WTC11 (cell line): Measurements from ENCODE around the gene ST3GAL6. TPM values are rescaled to one million over a fixed set of nuclear protein-coding genes. Genes with fewer than 3 reads are reported as not detected.

Experiments used
- ATAC-seq: fragments of 200-7000 bp; cut with Tn5 transposase; 2 replicates; pipeline ENCODE4 v1.10.0; 2021; ENCODE audit warnings: mild to moderate bottlenecking, moderate library complexity
- CTCF ChIA-PET: fragments of 300-600 bp; sonication (Branson Sonifier 250); formaldehyde crosslinking; loops from one replicate; lab custom pipeline; 2021; ENCODE audit warnings: antibody characterized with exemption; lab: Charles Lee
- POLR2A ChIA-PET: fragments of 350-600 bp; sonication (Branson Sonifier 250); formaldehyde crosslinking; loops from one replicate; lab custom pipeline; 2021; ENCODE audit warnings: antibody characterized with exemption; lab: Charles Lee
- DNase-seq: peaks from one replicate; pipeline ENCODE4 v3.0.0; 2021; ENCODE audit warnings: low spot score
- H3K27ac Mint-ChIP-seq: 2 replicates; pipeline ENCODE4 v1.8.0; 2021; ENCODE audit warnings: mixed read lengths
- H3K27me3 Mint-ChIP-seq: 2 replicates; pipeline ENCODE4 v1.8.0; 2021; ENCODE audit warnings: low read depth, mild to moderate bottlenecking, moderate library complexity, mixed read lengths
- H3K36me3 Mint-ChIP-seq: 2 replicates; pipeline ENCODE4 v1.8.0; 2021; ENCODE audit warnings: mixed read lengths
- H3K4me1 Mint-ChIP-seq: 2 replicates; pipeline ENCODE4 v1.8.0; 2022; ENCODE audit warnings: mixed read lengths
- H3K4me3 Mint-ChIP-seq: 2 replicates; pipeline ENCODE4 v1.8.0; 2021; ENCODE audit warnings: mild to moderate bottlenecking, moderate library complexity, mixed read lengths
- H3K9me3 Mint-ChIP-seq: 2 replicates; pipeline ENCODE4 v1.8.0; 2021; ENCODE audit warnings: mixed read lengths
- ELF4 ChIP-seq: sonication (generic); formaldehyde crosslinking; IDR thresholded peaks from 2 replicates; pipeline ENCODE4 v1.8.1; 2022; ENCODE audit warnings: low read depth, mild to moderate bottlenecking, moderate library complexity, missing genetic modification reagents
- ESRRA ChIP-seq: sonication (generic); formaldehyde crosslinking; IDR thresholded peaks from 2 replicates; pipeline ENCODE4 v1.8.1; 2022; ENCODE audit warnings: mild to moderate bottlenecking, missing genetic modification reagents, borderline replicate concordance
- FOXK1 ChIP-seq: sonication (generic); formaldehyde crosslinking; IDR thresholded peaks from 2 replicates; pipeline ENCODE4 v1.8.0; 2022; ENCODE audit warnings: mild to moderate bottlenecking, moderate library complexity, missing genetic modification reagents
- HMGA2 ChIP-seq: fragments of 250-450 bp; sonication (Bioruptor Pico); IDR thresholded peaks from 2 replicates; pipeline ENCODE4 v1.4.0; 2021; ENCODE audit warnings: mild to moderate bottlenecking, moderate library complexity
- MXD4 ChIP-seq: fragments of 250-450 bp; sonication (Bioruptor Pico); IDR thresholded peaks from 2 replicates; pipeline ENCODE4 v1.8.0; 2021; ENCODE audit warnings: mild to moderate bottlenecking, moderate library complexity, borderline replicate concordance
- NFE2L1 ChIP-seq: sonication (generic); formaldehyde crosslinking; IDR thresholded peaks from 2 replicates; pipeline ENCODE4 v1.8.1; 2023; ENCODE audit warnings: missing genetic modification reagents
- RELA ChIP-seq: sonication (generic); formaldehyde crosslinking; IDR thresholded peaks from 2 replicates; pipeline ENCODE4 v1.8.1; 2022; ENCODE audit warnings: missing genetic modification reagents, mild to moderate bottlenecking, borderline replicate concordance
- SMAD3 ChIP-seq: sonication (generic); formaldehyde crosslinking; IDR thresholded peaks from 2 replicates; pipeline ENCODE4 v1.8.0; 2022; ENCODE audit warnings: missing genetic modification reagents, mild to moderate bottlenecking, borderline replicate concordance
- TP53 ChIP-seq: sonication (generic); formaldehyde crosslinking; IDR thresholded peaks from 2 replicates; pipeline ENCODE4 v1.8.1; 2023; ENCODE audit warnings: mild to moderate bottlenecking, missing genetic modification reagents
- ZNF232 ChIP-seq: sonication (generic); formaldehyde crosslinking; IDR thresholded peaks from 2 replicates; pipeline ENCODE4 v1.8.0; 2022; ENCODE audit warnings: mild to moderate bottlenecking, missing genetic modification reagents
- total RNA-seq: library from RNA; stranded (reverse); gene quantifications from 3 replicates; pipeline ENCODE4 v1.2.3, GENCODE V29; 2021
- TF ChIP-seq, protein P1 (sequence below): sonication (generic); formaldehyde crosslinking; IDR thresholded peaks from 2 replicates; pipeline ENCODE4 v1.8.0; 2023; ENCODE audit warnings: mild to moderate bottlenecking, missing genetic modification reagents
- TF ChIP-seq, protein P2 (sequence below): fragments of 250-450 bp; sonication (Bioruptor Pico); IDR thresholded peaks from 2 replicates; pipeline ENCODE4 v1.9.0; 2021; ENCODE audit warnings: moderate library complexity, mild to moderate bottlenecking, inconsistent platforms, borderline replicate concordance
- TF ChIP-seq, protein P3 (sequence below): sonication (generic); formaldehyde crosslinking; IDR thresholded peaks from 2 replicates; pipeline ENCODE4 v1.8.1; 2022; ENCODE audit warnings: low read depth, missing genetic modification reagents, borderline replicate concordance
- TF ChIP-seq, protein P4 (sequence below): sonication (generic); formaldehyde crosslinking; conservative IDR thresholded peaks from 2 replicates; pipeline ENCODE4 v1.8.1; 2022; ENCODE audit warnings: mild to moderate bottlenecking, missing genetic modification reagents
- TF ChIP-seq, protein P5 (sequence below): sonication (generic); formaldehyde crosslinking; IDR thresholded peaks from 2 replicates; pipeline ENCODE4 v1.8.0; 2022; ENCODE audit warnings: mild to moderate bottlenecking, missing genetic modification reagents
- TF ChIP-seq, protein P6 (sequence below): fragments of 250-450 bp; sonication (Bioruptor Pico); IDR thresholded peaks from 2 replicates; pipeline ENCODE4 v1.9.0; 2021; ENCODE audit warnings: mild to moderate bottlenecking
- TF ChIP-seq, protein P7 (sequence below): sonication (generic); formaldehyde crosslinking; IDR thresholded peaks from 2 replicates; pipeline ENCODE4 v1.8.1; 2023; ENCODE audit warnings: mild to moderate bottlenecking, missing genetic modification reagents, borderline replicate concordance
- TF ChIP-seq, protein P8 (sequence below): sonication (generic); formaldehyde crosslinking; conservative IDR thresholded peaks from 2 replicates; pipeline ENCODE4 v1.8.1; 2023; ENCODE audit warnings: mild to moderate bottlenecking, low read depth, missing genetic modification reagents, moderate library complexity
- TF ChIP-seq, protein P9 (sequence below): sonication (generic); formaldehyde crosslinking; IDR thresholded peaks from 2 replicates; pipeline ENCODE4 v1.8.1; 2023; ENCODE audit warnings: mild to moderate bottlenecking, moderate library complexity, missing genetic modification reagents

ST3GAL6 gene
- total RNA-seq, 1 experiment from 2014 or later, result 8.1 TPM

DNA sequence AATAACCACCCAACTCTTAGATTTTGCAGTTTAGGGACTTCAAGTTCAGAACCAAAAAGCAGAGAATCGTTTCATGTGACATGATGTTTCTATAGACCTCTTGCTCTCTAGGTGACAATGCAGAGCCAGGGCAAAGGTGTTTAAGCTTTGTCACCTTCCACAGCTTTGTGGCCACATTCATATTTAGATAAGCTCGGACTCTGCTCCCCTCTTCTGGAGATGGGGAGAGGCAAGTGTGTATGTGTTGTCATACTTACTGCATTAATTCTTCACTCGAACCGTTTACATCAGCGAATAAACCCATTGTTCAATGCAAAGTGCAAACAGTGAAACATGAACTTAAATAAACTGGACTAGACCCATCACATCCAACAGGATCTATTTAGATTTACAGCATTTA lies 33.2 kb downstream of the ST3GAL6 start:
- Mint-ChIP-seq H3K9me3 (no peaks in the 10 kb centered on the region), H3K27me3 (no peaks in the 10 kb centered on the region), H3K27ac (no peak overlapping the region), H3K4me1 (peaks cover 4% of the 10 kb centered on the region; the same call in 1 of the 2 replicates), H3K4me3 (no peak overlapping the region), H3K36me3 (peaks cover 20% of the 10 kb centered on the region)
- no peak for DNase-seq
- ChIA-PET POLR2A (no interaction called here), CTCF (no interaction called here)
- ATAC-seq, result no peak
- TF ChIP-seq, protein P1, sequence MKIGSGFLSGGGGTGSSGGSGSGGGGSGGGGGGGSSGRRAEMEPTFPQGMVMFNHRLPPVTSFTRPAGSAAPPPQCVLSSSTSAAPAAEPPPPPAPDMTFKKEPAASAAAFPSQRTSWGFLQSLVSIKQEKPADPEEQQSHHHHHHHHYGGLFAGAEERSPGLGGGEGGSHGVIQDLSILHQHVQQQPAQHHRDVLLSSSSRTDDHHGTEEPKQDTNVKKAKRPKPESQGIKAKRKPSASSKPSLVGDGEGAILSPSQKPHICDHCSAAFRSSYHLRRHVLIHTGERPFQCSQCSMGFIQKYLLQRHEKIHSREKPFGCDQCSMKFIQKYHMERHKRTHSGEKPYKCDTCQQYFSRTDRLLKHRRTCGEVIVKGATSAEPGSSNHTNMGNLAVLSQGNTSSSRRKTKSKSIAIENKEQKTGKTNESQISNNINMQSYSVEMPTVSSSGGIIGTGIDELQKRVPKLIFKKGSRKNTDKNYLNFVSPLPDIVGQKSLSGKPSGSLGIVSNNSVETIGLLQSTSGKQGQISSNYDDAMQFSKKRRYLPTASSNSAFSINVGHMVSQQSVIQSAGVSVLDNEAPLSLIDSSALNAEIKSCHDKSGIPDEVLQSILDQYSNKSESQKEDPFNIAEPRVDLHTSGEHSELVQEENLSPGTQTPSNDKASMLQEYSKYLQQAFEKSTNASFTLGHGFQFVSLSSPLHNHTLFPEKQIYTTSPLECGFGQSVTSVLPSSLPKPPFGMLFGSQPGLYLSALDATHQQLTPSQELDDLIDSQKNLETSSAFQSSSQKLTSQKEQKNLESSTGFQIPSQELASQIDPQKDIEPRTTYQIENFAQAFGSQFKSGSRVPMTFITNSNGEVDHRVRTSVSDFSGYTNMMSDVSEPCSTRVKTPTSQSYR (CRISPR knock-in tag), result no peak
- TF ChIP-seq ELF4 (no peak), NFE2L1 (CRISPR knock-in tag) (no peak), RELA (no peak), ESRRA (CRISPR knock-in tag) (no peak), SMAD3 (no peak), HMGA2 (CRISPR knock-in tag) (no peak), FOXK1 (CRISPR knock-in tag) (no peak), MXD4 (no peak), ZNF232 (CRISPR knock-in tag) (no peak), TP53 (CRISPR knock-in tag) (no peak)
- TF ChIP-seq, protein P2, sequence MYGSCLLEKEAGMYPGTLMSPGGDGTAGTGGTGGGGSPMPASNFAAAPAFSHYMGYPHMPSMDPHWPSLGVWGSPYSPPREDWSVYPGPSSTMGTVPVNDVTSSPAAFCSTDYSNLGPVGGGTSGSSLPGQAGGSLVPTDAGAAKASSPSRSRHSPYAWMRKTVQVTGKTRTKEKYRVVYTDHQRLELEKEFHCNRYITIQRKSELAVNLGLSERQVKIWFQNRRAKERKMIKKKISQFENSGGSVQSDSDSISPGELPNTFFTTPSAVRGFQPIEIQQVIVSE (CRISPR knock-in tag), result no peak
- TF ChIP-seq, protein P3, sequence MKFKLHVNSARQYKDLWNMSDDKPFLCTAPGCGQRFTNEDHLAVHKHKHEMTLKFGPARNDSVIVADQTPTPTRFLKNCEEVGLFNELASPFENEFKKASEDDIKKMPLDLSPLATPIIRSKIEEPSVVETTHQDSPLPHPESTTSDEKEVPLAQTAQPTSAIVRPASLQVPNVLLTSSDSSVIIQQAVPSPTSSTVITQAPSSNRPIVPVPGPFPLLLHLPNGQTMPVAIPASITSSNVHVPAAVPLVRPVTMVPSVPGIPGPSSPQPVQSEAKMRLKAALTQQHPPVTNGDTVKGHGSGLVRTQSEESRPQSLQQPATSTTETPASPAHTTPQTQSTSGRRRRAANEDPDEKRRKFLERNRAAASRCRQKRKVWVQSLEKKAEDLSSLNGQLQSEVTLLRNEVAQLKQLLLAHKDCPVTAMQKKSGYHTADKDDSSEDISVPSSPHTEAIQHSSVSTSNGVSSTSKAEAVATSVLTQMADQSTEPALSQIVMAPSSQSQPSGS (CRISPR knock-in tag), result no peak
- TF ChIP-seq, protein P4, sequence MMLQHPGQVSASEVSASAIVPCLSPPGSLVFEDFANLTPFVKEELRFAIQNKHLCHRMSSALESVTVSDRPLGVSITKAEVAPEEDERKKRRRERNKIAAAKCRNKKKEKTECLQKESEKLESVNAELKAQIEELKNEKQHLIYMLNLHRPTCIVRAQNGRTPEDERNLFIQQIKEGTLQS, result no peak
- TF ChIP-seq, protein P5, sequence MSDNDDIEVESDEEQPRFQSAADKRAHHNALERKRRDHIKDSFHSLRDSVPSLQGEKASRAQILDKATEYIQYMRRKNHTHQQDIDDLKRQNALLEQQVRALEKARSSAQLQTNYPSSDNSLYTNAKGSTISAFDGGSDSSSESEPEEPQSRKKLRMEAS (CRISPR knock-in tag), result no peak
- TF ChIP-seq, protein P6, sequence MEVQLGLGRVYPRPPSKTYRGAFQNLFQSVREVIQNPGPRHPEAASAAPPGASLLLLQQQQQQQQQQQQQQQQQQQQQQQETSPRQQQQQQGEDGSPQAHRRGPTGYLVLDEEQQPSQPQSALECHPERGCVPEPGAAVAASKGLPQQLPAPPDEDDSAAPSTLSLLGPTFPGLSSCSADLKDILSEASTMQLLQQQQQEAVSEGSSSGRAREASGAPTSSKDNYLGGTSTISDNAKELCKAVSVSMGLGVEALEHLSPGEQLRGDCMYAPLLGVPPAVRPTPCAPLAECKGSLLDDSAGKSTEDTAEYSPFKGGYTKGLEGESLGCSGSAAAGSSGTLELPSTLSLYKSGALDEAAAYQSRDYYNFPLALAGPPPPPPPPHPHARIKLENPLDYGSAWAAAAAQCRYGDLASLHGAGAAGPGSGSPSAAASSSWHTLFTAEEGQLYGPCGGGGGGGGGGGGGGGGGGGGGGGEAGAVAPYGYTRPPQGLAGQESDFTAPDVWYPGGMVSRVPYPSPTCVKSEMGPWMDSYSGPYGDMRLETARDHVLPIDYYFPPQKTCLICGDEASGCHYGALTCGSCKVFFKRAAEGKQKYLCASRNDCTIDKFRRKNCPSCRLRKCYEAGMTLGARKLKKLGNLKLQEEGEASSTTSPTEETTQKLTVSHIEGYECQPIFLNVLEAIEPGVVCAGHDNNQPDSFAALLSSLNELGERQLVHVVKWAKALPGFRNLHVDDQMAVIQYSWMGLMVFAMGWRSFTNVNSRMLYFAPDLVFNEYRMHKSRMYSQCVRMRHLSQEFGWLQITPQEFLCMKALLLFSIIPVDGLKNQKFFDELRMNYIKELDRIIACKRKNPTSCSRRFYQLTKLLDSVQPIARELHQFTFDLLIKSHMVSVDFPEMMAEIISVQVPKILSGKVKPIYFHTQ (CRISPR knock-in tag), result no peak
- TF ChIP-seq, protein P7, sequence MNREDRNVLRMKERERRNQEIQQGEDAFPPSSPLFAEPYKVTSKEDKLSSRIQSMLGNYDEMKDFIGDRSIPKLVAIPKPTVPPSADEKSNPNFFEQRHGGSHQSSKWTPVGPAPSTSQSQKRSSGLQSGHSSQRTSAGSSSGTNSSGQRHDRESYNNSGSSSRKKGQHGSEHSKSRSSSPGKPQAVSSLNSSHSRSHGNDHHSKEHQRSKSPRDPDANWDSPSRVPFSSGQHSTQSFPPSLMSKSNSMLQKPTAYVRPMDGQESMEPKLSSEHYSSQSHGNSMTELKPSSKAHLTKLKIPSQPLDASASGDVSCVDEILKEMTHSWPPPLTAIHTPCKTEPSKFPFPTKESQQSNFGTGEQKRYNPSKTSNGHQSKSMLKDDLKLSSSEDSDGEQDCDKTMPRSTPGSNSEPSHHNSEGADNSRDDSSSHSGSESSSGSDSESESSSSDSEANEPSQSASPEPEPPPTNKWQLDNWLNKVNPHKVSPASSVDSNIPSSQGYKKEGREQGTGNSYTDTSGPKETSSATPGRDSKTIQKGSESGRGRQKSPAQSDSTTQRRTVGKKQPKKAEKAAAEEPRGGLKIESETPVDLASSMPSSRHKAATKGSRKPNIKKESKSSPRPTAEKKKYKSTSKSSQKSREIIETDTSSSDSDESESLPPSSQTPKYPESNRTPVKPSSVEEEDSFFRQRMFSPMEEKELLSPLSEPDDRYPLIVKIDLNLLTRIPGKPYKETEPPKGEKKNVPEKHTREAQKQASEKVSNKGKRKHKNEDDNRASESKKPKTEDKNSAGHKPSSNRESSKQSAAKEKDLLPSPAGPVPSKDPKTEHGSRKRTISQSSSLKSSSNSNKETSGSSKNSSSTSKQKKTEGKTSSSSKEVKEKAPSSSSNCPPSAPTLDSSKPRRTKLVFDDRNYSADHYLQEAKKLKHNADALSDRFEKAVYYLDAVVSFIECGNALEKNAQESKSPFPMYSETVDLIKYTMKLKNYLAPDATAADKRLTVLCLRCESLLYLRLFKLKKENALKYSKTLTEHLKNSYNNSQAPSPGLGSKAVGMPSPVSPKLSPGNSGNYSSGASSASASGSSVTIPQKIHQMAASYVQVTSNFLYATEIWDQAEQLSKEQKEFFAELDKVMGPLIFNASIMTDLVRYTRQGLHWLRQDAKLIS (CRISPR knock-in tag), result no peak
- TF ChIP-seq, protein P8, sequence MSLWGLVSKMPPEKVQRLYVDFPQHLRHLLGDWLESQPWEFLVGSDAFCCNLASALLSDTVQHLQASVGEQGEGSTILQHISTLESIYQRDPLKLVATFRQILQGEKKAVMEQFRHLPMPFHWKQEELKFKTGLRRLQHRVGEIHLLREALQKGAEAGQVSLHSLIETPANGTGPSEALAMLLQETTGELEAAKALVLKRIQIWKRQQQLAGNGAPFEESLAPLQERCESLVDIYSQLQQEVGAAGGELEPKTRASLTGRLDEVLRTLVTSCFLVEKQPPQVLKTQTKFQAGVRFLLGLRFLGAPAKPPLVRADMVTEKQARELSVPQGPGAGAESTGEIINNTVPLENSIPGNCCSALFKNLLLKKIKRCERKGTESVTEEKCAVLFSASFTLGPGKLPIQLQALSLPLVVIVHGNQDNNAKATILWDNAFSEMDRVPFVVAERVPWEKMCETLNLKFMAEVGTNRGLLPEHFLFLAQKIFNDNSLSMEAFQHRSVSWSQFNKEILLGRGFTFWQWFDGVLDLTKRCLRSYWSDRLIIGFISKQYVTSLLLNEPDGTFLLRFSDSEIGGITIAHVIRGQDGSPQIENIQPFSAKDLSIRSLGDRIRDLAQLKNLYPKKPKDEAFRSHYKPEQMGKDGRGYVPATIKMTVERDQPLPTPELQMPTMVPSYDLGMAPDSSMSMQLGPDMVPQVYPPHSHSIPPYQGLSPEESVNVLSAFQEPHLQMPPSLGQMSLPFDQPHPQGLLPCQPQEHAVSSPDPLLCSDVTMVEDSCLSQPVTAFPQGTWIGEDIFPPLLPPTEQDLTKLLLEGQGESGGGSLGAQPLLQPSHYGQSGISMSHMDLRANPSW (CRISPR knock-in tag), result no peak
- TF ChIP-seq, protein P9, sequence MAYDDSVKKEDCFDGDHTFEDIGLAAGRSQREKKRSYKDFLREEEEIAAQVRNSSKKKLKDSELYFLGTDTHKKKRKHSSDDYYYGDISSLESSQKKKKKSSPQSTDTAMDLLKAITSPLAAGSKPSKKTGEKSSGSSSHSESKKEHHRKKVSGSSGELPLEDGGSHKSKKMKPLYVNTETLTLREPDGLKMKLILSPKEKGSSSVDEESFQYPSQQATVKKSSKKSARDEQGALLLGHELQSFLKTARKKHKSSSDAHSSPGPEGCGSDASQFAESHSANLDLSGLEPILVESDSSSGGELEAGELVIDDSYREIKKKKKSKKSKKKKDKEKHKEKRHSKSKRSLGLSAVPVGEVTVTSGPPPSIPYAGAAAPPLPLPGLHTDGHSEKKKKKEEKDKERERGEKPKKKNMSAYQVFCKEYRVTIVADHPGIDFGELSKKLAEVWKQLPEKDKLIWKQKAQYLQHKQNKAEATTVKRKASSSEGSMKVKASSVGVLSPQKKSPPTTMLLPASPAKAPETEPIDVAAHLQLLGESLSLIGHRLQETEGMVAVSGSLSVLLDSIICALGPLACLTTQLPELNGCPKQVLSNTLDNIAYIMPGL, result no peak
